RPMI8226 (cell line): ENCODE results near the gene ZC3H15.
"Not testable (repeated sequence)": the region's sequence is repeated elsewhere in the genome, so short reads cannot be mapped to it uniquely, and the experiment has no call there.

Experiments used
- DNase-seq: peaks from one replicate; pipeline ENCODE4 v3.0.0-alpha.2; 2015

ZC3H15 gene

GRCh38 chr2:186496401-186496800, 10.3 kb downstream of the ZC3H15 start:
- no peak for DNase-seq

GRCh38 chr2:186497928-186498327, 11.9 kb downstream of the ZC3H15 start:
- DNase-seq = no peak

GRCh38 chr2:186498834-186499233, 12.8 kb downstream of the ZC3H15 start:
- DNase-seq = no peak

GRCh38 chr2:186503827-186504606, 18.0 kb downstream of the ZC3H15 start:
- peak; percentile 20 for DNase-seq

GRCh38 chr2:186508263-186508662, 22.2 kb downstream of the ZC3H15 start:
- no peak for DNase-seq

- DNase-seq = no peak
Observed at GRCh38 chr2:186515376-186515775, 29.3 kb downstream of the ZC3H15 start.

GRCh38 chr2:186516396-186516795, 30.3 kb downstream of the ZC3H15 start:
- no peak for DNase-seq

GRCh38 chr2:186517090-186517489, 31.0 kb downstream of the ZC3H15 start:
- no peak for DNase-seq

- no peak for DNase-seq
Observed at GRCh38 chr2:186518291-186518690, 32.2 kb downstream of the ZC3H15 start.

GRCh38 chr2:186518945-186519344, 32.9 kb downstream of the ZC3H15 start:
- DNase-seq = no peak

GRCh38 chr2:186521570-186522153, 35.6 kb downstream of the ZC3H15 start:
- DNase-seq = not testable (repeated sequence)

GRCh38 chr2:186522450-186522849, 36.4 kb downstream of the ZC3H15 start:
- DNase-seq = no peak

- DNase-seq = no peak
Observed at GRCh38 chr2:186523791-186524190, 37.7 kb downstream of the ZC3H15 start.

- DNase-seq = no peak
Observed at GRCh38 chr2:186526281-186526680, 40.2 kb downstream of the ZC3H15 start.

GRCh38 chr2:186530314-186530713, 44.3 kb downstream of the ZC3H15 start:
- no peak for DNase-seq

GRCh38 chr2:186531257-186531775, 45.3 kb downstream of the ZC3H15 start:
- no peak for DNase-seq

GRCh38 chr2:186532891-186533290, 46.8 kb downstream of the ZC3H15 start:
- DNase-seq = no peak

- no peak for DNase-seq
Observed at GRCh38 chr2:186533717-186534116, 47.7 kb downstream of the ZC3H15 start.

- no peak for DNase-seq
Observed at GRCh38 chr2:186534406-186534805, 48.3 kb downstream of the ZC3H15 start.

- no peak for DNase-seq
Observed at GRCh38 chr2:186535861-186536260, 49.8 kb downstream of the ZC3H15 start.

GRCh38 chr2:186537019-186537418, 51.0 kb downstream of the ZC3H15 start:
- DNase-seq = no peak

GRCh38 chr2:186540941-186541340, 54.9 kb downstream of the ZC3H15 start:
- DNase-seq = no peak

GRCh38 chr2:186542002-186542401, 55.9 kb downstream of the ZC3H15 start:
- no peak for DNase-seq

- DNase-seq = no peak
Observed at GRCh38 chr2:186543561-186544131, 57.6 kb downstream of the ZC3H15 start.
